CD4-positive, alpha-beta T cell treated with Interleukin-17A for 1 hour (primary cell): Measurements from ENCODE around the gene ENTR1.

Source experiments
- DNase-seq: peaks from one replicate; pipeline ENCODE4 v3.0.0-alpha.2; 2020

ENTR1 gene

DNA sequence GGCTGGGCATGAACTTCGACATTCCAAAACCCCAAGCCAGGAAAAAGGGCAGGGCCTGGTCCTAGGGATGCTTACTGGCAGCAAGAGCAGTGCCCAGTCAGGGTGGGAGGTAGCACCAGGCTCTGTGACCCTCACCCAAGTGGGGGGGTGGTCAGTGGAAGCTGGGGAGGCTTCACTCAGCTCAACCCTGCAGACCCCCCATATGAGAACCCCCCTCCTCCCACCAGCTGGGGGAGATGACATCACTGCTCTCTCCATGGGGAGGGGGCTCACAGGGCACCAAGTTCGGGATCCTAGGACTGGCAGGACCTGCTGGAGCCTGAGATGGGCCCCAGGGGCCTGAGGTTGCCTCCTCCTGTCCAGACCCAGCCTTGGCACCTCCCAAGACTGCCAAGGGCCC lies 51.5 kb downstream of the ENTR1 start:
- DNase-seq = no peak

DNA sequence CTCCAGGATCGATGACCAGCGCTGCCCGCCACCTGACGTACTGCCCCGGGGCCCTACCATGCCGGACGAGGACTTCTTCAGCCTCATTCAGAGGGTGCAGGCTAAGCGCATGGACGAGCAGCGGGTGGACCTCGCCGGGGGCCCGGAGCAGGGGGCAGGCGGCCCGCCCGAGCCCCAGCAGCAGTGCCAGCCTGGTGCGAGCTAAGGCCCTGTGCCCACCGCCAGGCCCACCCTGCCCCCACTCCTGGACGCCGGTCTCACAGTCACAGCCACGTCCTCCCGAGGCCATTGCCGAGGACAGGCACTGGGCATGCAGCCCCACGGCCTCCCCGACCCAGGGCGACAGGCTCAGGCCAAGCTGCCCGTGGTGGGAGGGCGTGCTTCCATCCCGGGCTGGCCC lies 52.4 kb downstream of the ENTR1 start:
- no peak for DNase-seq

DNA sequence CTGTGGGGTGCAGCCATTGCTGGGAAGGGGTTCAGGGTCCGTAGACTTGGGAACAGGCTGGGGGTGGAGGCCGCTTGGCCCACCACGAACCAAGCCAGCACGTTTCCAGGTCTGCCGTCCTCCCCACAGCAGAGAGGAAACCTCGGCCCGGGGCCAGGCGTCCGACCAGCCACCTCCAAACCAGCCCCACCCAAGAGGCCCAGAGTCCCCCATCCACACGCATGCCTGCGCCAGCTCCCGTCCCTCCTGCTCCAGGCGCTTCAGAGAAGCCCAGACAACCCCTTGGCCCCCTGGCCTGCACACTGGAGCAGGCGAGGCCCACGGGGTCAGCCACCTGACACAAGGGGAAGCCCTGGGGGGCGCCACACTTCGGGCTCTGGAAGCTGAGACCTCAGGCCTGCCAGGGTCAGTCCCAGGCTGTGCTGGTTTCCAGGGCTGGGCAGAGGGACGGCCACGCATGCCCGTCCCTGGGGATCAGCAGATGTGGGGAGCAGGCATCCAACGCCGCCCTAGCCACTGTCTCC lies 53.1 kb downstream of the ENTR1 start:
- no peak for DNase-seq

DNA sequence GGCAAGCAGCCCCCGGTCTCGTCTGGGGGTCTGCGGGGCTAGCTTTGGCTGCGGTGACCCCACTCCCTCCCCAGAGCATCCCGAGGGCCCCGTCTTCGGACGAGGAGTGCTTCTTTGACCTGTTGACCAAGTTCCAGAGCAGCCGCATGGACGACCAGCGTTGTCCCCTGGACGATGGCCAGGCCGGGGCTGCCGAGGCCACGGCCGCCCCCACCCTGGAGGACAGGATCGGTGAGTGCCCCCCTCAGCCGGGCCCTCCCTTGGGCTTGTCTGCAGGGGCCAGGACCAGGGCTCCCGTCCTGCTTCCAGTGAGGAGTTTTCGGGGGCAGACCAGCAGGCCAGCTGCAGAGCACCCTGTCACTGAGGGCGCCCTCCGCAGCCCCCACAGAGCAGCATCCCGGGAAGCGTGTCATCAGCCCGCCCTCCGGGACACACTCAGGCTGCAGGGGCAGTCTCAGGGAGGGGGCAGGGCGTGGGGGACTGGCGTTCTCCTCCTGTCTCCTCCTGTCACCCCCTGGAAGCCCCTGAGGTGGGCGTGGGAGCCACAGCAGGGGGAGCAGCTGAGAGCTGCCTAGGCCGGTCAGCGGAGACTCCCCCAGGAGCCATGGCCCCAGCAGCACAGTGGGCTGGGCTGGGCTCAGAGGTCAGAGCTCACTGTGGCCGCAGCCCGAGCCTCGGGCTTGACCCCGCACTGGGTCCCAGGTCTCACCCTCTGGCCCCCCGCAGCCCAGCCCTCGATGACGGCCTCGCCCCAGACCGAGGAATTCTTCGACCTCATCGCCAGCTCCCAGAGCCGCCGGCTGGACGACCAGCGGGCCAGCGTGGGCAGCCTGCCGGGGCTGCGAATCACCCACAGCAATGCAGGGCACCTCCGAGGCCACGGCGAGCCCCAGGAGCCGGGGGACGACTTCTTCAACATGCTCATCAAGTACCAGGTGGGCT lies 54.5 kb downstream of the ENTR1 start:
- DNase-seq = no peak

DNA sequence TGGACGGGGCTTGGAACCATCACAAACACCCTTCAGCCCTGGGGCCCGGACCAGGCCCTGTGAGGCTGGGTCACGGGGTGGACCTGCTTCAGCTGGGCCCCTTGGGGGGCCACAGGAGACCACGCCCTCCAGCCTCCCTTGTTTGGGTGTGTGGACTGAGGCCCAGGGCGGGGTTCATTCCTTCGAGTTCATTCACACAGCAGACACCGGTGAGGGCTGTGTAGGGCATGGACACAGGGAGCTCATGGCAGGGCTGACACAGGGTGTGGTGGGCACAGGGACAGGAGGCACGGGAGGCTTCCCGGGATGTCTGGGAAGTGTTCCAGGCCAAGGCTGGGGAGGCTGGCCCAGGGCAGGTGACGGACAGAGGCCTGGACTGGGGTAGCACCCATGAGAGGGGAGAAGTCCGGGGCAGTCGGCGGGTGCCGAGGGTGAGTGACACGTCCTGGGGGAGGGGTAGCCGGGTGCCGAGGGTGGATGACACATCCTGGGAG lies 55.8 kb downstream of the ENTR1 start:
- no peak for DNase-seq

DNA sequence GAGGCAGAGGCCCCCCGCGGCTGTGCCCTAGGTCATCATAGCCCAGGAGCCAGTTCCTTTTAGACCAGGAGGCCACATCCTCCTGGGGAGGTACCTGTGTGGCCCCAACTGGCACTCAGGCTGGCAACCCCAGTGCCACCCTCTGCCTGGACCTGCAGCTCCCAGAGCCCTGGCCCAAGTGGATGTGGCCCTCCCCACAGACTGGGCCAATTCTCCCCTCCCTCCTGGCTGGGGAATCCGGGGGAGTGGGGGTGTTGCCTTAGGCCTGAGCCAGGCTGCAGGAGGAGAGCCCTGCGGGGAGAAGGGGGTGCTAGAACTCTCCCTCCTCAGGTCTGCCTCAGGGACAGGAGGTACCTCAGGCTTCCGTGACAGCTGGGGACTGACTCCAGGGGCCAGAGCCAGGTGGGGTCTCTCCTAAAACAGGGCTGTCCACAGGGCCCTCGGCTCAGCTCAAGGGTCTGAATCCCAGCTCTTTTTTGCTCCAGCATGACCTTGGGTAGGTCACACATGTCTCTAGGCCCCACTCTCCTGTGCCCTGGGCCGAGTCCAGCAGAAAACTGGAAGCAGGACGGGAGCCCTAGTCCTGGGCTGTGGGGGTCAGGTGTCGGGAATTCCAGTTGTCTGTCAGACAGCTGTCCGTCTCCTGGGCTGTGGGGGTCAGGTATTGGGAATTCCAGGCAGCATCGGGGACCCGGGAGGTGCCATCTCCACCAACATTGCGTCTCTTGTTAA lies 56.5 kb downstream of the ENTR1 start:
- no peak for DNase-seq

DNA sequence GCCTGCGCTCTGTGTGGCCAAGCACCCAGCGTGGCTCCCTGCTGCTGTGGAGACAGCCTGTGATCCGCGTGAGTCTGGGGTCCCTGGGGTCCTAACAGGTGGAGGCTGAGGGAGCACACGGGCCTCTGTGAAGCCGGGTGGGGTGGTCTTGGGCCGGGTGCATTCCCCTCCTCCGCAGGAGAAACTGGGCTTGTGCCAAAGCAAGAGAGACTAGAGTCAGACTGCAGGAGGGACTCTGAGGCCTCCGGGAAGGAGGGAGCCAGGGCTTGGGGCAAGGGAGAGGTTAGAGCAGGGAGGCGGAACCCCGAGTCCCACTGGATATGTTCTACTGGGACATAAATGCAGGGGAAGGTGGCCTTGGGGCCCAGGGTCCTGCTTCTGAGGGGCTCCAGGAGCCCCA lies 57.3 kb downstream of the ENTR1 start:
- no peak for DNase-seq

DNA sequence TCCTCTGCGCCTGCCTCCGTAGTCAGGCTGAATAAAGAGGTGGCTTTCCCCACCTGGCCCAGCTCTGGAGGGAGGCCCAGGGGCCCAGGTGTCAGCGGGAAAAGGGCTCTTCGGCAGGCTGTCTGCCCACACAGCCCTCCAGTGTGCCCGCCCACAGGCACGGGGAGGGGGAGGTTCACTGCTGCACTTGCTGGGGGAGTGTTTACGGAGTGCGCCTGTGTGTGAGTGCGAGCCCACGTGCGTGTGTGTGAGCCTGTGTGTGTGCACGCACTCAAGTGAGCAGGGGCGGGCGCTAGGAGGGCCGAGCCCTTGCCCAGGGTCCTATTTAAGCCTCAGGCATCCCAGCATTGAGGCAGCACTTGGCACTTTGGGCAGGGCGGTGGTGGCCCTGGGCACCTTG lies 57.7 kb downstream of the ENTR1 start:
- no peak for DNase-seq
